HG03060 (cell line): Measurements from ENCODE around the gene GPR146.
"Not testable (repeated sequence)": the region's sequence is repeated elsewhere in the genome, so short reads cannot be mapped to it uniquely, and the experiment has no call there.

Experiments used
- ATAC-seq: cut with Tn5 transposase; IDR thresholded peaks from one replicate; pipeline ENCODE4 v1.9.1; 2021; ENCODE audit warnings: low read depth, moderate number of reproducible peaks; ENCODE audit not compliant: unreplicated experiment

Gene GPR146

DNA sequence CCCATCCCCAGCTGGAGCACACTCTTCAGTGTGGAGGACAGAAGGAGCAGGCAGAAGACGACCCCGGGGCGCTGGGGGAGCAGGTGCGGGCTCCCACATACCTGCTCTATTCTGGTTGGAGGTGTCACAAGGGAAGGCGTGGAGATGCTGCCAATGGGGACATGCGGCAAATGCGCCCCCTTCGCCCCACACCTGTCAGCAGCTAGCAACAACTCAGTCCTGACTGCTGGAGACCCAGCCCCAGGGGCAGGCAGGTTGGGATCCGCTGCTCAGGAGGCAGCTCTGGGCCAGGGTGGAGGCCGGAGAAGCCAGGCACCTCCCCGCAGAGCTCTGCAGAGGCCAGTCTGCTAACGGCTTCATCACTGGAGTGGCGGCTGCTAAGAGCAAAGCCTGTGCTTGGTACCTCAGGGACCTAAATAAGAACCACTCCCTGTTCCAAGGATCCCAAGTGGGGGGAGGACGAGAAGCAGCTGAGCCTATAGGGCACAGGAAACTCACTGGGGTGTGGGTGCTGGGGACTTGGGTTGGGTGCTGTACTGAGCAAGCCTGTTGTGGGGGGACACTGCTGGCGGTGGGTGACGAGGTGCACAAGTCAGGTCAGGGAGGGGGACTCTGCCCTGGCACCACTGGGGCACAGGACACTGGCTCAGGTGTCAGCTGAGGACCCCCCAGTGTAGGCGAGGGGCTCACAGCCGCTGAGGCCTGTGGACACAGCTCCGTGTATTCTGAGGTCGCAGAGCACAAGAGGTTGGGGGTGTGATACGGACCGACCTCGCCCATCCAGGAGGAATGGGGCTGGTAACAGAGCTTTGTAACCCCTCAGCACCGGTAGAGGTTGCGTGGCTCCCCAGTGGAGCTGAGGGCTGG is 19.2 kb upstream of the GPR146 start:
- no peak for ATAC-seq

DNA sequence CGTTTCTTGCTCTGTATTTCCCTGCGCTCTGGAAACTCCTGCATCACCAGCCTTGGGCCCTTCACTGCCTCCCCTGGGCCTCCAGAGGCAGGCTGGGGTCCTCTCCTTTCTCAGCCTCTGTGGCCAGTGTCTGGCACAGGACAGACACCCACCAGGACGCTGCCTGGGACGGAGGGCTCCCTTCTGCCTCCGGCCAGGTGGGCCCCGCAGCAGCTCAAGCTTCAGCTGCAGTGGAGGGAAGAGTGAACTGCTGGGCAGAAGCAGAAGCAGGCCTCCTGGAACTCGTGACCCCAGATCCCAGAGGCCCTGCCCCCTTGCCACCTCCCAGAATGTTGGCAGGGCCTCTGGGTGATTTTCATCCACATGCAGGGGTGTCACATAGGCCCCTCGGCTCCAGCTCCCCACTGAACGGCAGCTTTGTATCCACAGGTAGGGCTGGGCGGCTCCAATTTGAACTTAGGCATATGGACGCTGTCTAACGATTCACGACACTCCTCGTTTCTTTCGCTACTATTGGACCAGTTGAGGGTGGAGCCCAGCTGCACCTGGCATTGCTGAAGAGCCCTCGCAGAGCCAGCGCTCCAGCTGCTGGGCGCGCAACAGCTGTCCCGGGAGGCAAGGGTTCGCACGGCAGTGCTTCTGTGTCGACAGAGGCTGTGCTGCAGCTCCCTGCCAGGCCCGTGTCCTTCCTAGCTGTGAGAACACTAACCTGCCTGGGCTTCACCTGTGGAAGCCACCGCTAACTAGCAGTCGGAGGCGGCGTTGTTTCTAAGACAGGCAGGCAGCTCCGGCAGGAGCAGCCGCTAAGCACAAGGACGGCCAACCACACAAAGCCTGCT is 18.4 kb upstream of the GPR146 start:
- ATAC-seq: no peak

DNA sequence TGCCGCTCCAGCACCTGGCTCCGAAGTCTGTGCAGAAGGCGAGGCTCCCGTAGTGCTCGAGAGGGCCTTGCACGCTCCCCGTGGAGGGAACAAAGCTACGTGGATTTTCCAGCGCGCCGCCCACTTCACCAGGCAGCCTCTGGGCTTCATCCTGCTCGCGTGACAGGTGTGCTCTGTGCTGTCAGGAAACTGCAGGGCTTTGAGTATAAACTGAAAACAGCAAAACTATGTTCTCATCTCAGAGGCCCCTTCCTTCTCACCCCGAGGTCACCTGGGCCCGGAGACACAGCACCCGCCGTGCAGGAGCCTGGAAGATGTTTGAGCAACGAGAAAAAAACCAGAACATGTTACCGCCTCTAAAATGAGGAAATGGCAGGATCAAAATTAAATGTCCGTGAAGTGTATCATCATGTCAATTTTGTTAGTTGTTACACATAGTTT is 17.6 kb upstream of the GPR146 start:
- no peak for ATAC-seq

DNA sequence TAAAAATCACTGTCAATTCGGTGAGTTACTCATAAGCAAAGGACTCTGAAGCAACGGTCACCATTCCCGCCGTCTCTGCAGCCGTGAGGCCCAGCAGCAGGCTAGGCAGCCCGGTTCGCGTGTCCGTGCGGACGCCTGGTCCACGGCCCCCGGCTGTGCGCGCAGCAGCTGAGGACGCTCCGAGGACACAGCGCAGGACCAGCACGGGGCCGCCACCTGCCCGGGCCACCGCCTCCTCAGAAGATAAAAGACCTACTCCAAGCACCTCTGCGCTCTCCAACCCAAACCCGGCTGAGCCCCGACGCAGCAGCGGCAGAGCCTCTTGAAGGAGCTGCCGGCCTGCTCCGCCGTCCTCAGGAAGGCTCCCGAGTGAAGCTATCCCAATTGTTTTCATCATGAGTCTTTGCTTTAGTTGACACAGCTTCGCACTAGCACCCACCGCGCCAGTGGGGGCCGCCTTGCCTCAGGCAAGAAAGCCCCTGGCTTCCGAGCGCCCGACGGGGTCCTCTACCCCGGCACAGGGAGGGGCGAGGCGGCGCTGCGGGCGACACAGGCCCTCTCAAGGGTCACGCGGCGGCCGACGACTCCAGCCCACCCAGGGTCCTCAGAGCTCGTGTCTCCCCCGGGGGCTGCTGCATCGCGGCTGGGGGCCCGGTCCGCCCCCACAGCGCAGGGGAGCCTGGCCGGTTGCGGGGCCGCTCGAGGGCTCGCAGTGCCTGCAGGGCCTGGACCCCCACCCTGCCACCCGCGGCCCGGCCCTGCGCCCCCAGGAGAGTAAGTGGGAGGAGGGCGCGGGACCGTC is 16.9 kb upstream of the GPR146 start:
- ATAC-seq: no peak

DNA sequence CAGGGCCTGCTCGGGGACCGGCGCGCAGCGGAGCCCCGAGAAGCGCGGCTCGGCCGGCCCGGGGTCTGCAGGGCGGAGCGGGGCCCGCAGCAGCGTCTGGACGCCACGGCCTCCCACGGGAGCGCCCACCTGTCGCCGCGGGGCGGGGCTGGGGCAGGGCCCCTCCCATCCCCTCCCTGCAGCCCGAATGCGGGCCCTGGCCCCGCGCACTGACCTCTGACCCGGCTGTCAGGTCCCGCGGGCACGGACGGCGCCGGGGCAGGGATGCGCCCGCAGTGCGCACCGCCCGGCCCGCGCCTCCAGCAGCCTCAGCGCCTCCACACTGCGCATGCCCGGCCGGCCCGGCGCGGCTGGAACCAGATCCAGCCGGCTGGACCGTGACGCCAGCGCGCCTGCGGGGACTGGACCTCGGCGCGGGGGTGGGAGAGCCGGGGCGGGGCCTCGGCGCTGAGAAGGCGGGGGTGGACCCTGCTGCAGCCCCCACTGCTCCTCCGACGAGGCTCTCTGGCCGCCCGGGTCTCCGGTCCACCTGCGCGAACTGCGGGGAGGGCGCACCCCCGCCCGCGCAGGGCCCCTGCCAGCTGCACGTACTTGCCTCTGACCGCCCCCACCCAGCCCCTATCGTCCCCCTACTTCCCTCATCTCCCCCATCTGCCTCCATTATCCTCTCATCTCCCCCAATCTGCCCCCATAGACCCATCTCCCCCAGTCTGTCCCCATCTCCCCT is 16.1 kb upstream of the GPR146 start:
- no peak for ATAC-seq

DNA sequence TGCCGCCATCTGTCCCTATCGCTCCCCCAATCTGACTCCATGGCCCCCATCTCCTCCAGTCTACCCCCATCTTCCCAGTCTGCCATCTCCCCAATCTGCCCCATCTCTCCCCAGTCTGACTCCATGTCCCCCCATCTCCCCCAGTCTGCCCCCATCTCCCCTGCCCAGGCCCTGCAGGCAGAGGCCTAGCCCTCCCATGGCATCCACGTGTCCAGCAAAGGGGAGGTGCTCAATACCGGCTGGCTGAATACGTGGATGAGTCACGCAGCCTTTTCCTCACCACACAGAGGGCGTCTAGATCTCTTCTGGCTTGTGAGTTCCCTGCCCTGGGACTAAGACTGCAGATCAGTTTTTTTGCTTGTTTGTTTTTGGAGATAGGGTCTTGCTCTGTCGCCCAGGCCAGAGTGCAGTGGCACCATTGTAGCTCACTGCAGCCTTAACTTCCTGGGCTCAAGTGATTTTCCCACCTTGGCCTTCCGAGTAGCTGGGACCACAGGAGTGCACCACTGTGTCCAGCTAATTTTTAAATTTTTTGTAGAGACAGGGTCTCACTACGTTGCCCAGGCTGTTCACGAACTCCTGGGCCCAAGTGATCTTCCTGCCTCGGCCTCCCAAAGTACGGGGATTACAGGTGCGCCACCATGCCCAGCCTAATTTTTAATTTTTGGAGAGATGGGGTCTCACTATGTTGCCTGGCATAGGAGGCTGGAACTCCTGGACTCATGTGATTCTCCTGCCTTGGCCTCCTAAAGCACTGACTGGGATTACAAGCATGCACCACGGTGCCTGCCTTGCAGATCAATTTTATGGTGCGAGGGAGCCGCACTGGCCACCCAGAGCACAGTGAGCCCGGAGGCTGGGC is 15.3 kb upstream of the GPR146 start:
- no peak for ATAC-seq

DNA sequence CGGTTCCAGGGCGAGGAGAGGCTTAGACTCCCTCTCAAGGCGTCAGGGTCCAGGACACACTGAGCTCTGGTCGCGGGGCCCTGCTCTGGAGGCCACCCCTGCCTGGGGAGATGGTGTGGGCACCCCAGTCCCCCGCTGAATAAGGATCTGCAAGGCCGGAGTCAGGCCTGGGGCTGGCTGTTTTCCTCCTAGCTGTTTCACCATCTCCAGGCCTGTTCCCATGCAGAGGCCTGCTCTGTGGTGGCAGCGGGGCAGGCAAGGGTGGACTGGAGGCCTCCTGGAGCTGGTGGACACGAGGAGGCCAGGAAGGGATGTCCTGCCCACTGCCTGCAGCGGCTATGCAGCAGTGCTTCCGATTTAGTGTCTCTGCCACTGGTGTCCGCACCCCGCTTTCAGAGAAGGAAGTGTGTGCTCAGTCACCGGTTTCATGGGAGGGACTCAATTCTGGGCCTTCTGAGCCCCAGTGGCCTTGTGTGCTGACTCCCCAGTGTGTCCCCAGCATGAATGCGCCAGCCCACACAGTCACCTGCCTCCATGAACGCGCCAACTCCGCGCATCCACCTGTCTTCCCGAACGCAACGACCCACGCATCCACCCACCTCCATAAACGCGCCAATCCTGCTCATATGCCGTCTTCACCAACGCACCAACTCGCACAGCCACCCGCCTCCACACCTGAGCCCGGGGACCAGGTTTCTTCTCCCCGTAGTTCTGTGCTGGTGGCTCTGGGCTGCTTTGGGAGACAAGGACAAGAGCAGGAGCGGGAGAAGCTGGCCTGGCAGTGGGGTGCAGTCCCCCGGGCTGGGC is 14.5 kb upstream of the GPR146 start:
- ATAC-seq: no peak

DNA sequence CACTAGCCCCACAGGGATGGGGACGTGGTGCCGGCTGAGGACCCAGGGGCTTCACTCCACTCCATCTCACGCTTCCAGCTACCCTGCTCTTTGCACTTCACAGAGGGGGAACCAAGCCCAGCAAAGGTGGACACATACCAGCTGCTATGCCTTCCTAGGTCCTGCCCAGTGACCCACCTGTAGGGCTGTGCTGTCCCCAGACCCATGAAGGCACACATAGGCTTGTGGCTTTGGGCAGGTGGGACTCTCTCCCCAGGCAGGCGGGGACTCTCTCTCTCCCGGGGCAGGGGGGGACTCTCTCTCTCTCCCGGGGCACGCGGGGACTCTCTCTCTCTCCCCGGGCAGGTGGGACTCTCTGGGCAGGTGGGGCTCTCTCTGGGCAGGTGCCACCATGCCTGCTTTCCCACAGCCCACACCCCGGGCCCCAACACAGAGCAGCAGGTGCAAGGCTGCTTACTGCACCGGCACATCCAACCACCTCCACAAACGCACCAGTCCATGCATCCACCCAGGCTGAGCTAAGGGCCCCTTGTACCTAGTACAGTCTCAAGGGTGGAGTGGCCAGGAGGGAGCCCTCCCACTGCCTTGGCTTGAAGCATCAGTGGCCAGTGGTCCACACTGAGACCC is 13.8 kb upstream of the GPR146 start:
- ATAC-seq: no peak

DNA sequence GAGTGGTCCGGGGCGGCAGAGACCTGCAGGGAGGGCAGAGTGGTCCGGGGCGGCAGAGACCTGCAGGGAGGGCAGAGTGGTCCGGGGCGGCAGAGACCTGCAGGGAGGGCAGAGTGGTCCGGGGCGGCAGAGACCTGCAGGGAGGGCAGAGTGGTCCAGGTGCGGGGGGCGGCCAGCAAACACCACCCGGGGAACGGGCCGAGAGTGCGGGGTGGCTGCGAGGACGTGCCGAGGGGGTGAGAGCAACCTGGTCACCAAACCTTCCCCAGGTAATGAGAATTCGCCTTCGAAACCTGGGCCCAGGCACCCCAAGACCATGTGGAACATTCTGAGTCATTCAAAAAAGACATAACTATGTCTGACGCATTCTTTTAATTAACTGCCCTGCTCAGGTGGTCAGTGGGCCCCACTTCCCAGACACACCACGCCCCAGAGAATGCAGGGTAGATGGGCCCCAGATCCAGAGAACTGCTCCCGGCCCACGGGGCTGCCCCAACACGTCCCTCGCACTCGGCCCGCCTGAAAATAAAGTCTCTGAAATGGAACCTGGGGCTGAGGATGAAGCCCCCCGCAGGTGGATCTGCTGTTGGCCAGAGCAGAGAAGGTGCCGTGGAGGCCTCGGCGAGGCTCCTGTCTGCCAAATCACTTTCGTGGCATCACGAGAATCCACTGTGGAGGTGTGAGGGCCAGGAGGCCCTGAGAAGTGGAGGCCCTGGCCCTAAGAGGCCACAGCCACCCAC is 12.5 kb upstream of the GPR146 start:
- ATAC-seq: no peak

DNA sequence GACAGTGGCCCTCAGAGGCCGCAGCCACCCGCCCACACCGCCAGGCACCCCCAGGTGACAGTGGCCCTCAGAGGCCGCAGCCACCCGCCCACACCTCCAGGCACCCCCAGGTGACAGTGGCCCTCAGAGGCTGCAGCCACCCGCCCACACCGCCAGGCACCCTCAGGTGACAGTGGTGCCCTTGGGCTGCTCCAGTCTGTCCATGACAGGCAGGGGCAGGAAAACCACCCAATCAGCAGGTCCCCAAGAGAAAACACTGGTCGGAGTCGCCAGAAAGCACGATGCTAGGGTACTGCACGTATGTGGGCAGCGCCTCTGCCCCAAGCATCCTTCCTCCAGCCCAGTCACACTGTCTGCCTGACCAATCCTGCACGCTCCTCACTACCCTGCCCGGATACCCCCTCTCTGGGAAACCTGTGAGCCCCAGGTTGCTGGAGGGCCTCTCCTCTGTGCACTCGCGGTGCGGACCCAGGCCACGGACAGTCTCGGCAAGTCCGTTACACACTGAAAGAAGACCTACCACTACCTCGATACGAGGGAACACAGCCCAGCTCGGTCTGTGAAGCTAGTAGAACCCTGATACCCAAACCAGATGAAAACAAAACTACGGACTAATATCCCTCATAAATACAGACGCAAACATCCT is 11.7 kb upstream of the GPR146 start:
- ATAC-seq: no peak

DNA sequence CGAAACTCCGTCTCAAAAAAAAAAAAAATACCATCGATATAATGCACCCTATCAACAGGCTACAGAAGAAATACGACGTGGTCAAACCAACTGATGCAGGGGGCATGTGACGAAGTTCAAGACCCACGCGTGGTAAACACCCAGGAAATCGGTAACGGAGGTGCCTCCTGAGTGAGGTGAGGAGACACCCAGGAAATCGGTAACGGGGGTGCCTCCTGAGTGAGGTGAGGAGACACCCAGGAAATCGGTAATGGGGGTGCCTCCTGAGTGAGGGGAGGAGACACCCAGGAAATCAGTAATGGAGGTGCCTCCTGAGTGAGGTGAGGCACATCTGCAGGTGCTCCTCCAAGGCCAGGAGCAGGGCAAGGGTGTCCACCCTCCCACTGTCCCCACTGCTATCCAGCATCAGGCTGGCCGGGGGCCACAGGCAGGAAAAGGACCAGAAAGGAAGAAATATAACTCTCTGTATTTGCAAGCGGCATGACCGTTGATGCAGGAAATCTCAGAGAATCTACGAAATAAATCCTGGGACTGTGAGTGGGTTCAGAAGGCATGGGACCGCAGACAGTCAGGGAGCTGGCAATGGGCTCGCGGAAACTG is 10.7 kb upstream of the GPR146 start:
- ATAC-seq: no peak

DNA sequence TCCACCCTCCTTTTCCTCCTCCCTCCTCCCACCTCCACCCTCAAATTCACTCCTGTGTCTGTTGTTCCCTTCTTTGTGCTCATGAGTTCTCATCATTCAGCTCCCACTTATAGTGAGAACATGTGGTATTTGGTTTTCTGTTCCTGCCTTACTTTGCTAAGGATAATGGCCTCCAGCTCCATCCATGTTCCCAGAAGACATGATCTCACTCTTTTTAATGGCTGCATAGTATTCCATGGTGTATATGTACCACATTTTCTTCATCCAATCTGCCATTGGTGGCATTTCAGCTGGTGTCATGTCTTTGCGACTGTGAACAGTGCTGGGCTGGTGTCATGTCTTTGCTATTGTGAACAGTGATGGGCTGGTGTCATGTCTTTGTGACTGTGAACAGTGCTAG is 9.6 kb upstream of the GPR146 start:
- not testable (repeated sequence) for ATAC-seq

DNA sequence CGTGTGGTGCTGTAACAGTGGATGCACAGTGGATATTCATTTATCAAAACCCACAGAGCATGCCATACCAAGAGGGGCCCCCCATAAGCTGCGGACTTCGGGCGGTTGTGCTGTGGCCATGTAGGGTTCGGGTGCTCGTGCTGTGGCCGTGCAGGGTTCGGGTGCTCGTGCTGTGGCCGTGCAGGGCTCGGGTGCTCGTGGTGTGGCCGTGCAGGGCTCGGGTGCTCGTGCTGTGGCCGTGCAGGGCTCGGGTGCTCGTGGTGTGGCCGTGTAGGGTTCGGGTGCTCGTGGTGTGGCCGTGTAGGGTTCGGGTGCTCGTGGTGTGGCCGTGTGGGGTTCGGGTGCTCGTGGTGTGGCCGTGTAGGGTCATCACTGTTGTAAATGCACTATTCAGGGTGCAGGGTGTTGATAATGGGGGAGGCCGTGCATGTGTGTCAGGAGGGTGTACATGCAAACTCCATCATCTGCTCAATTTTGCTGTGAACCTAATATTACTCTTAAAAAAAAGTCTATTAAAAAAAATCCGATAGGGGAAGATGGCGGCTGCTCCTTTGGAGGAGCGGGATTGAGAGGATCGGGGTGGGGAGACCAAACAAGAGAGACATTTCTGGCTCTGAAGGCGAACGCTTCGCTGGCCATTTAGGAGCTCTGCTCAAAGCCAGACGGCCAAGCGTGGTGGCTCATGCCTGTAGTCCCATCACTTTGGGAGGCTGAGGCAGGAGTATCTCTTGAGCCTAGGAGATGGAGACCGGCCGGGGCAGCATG is 8.0 kb upstream of the GPR146 start:
- not testable (repeated sequence) for ATAC-seq

DNA sequence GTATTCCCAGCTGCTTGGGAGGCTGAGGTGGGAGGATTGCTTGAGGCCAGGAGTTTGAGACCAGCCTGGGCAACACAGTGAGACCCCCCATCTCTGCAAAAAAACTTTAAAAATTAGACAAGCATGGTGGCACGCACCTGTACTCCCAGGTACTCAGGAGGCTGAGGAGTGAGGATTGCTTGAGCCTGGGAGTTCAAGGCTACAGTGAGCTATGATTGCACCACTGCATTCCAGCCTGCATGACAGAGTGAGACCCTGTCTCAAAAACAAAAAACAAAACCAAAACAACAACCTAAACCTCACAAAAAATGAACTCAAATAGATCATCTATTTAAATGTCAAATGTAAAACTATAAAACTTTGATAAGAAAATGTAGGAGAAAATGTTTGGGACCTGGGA is 4.1 kb upstream of the GPR146 start:
- not testable (repeated sequence) for ATAC-seq

DNA sequence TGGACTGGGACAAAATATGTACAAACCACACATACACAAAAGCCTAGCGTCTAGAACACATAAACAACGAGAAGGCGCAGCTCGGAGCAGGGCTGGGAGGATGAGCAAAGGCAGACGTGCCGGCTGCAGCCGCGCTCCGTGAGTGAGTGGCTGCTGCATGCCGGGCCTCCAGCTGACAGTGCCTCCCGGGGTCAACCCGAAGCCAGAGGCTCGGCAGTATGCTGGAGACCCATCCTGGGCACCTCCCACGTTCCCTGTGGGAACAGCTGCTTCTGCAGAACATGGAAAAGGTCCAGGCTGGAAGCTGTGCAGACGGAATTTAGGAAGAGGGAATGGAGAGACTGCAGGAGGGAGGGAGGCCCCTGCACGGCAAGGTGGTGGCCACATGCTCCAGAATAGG is 3.6 kb upstream of the GPR146 start:
- no peak for ATAC-seq
